Measurements from ENCODE around the gene FAM81A. TPM values are rescaled to one million over a fixed set of nuclear protein-coding genes. Genes with fewer than 3 reads are reported as not detected.
"Not testable (repeated sequence)": the region's sequence is repeated elsewhere in the genome, so short reads cannot be mapped to it uniquely, and the experiment has no call there.

The FAM81A gene
- total RNA-seq, 1 experiment from 2014 or later, result 32.2 TPM

DNA sequence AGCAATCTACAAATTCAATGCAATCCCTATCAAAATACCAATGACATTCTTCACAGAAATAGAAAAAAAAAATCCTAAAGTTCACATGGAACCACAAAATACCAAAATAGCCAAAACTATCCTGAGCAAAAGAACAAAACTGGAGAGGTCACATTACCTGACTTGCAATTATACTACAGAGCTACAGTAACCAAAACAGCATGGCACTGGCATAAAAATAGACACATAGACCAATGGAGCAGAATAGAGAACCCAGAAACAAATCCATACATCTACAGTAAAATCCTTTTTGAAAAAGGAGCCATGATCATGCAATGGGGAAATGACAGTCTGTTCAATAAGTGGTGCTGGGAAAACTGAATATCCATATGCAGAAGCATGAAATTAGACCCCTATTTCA, 51.5 kb downstream of the FAM81A start:
- not testable (repeated sequence) for H3K4me3 ChIP-seq; H3K27me3 ChIP-seq; H3K27ac ChIP-seq; DNase-seq; H3K4me1 ChIP-seq; H3K36me3 ChIP-seq; H3K9me3 ChIP-seq (replicated peaks)

DNA sequence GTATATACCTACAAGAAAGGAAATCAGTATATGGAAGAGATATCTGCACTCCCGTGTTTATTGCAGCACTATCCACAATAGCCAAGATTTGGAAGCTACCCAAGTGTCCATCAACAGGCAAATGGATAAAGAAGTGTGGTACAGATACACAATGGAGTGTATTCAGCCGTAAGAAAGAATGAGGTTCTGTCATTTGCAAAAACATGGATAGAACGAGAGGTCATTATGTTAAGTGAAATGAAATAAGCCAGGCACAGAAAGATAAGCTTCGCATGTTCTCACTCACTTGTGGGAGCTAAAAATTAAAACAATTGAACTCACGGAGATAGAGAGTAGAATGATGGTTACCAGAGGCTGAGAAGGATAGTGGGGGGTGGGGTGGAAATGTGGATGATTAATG, 53.1 kb downstream of the FAM81A start:
- no peak for DNase-seq
- Histone ChIP-seq H3K4me3 (no peak overlapping the region), H3K36me3 (no peaks in the 10 kb centered on the region), H3K27ac (no peak overlapping the region), H3K9me3 (replicated peaks) (no peaks in the 10 kb centered on the region; the same call in 1 of the 2 replicates), H3K4me1 (peaks cover 8% of the 10 kb centered on the region), H3K27me3 (no peaks in the 10 kb centered on the region)

DNA sequence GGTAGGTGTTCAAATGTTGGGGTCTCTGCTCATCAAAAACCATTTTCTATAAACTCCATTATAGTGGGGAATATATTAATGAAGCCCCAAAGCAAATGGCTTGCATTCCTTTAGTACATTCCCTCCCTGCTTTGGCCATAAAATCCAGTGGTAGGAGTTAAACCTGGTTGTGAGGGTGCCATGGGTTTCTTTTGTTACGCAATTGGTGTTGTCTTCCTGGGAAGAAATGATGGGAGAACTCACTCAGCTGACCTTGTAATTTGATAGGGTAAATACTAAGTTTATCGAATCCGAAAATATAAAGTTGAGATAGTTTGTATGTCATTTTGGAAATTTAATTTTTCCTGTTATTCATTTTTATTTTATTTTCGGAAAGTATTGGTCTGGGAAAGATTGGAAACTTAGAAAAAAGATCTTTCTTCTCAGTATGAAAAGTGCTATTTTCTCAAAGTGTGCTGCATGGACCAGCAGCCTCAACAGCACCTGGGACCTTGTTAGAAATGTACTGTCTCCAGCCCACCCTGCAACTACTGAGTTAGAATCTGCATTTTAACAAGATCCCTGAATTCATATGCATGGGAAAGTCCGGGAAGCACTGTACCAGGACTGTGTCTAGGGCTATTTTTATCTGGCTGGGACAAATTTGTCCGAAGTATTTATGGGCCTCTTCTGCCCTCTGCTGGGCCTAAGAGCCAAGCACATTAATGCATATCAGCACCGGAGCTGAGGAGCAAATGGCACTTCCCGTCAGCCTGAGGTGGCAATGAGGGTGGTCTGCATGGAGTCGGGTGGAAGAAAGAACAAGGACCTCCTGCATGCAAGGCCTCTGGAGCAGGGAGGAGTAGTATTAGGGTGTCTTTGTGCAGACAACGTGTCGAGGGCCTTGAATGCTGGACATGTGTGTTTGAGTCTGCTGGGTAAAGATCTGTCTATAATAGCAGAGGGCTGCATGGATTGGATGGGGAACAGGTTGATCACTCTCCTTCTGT, 54.7 kb downstream of the FAM81A start:
- peak; percentile 70 to 93 for DNase-seq
- peak overlapping the region; percentile 8; the same call in 1 of the 2 replicates for H3K27ac ChIP-seq
- no peaks in the 10 kb centered on the region; the same call in 1 of the 2 replicates for H3K9me3 ChIP-seq (replicated peaks)
- no peak overlapping the region for H3K4me3 ChIP-seq
- H3K27me3 ChIP-seq, result no peaks in the 10 kb centered on the region
- no peaks in the 10 kb centered on the region for H3K36me3 ChIP-seq
- peaks cover 8% of the 10 kb centered on the region for H3K4me1 ChIP-seq

DNA sequence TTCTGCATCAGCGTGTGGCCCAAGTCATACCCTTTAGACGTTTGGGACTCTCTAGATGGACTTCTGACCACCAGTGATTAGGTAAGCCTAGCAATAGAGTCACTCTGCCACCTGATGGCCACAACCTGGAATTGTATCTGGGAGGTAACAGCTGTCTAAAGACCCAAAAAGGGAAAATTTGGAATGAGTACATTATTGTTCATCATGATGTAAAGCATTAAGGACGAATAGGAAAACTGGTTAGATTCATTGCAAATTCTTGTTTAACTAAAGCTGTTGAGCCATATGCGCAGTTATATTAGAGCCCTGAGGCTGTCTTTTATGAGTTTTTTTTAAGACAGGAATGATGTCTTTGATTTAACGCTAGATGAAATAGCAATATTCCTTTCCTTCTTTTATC, 63.6 kb downstream of the FAM81A start:
- Histone ChIP-seq H3K9me3 (replicated peaks) (no peaks in the 10 kb centered on the region), H3K36me3 (no peaks in the 10 kb centered on the region), H3K4me3 (no peak overlapping the region), H3K4me1 (no peaks in the 10 kb centered on the region), H3K27ac (no peak overlapping the region), H3K27me3 (no peaks in the 10 kb centered on the region)
- peak; percentile 62 to 86 for DNase-seq

DNA sequence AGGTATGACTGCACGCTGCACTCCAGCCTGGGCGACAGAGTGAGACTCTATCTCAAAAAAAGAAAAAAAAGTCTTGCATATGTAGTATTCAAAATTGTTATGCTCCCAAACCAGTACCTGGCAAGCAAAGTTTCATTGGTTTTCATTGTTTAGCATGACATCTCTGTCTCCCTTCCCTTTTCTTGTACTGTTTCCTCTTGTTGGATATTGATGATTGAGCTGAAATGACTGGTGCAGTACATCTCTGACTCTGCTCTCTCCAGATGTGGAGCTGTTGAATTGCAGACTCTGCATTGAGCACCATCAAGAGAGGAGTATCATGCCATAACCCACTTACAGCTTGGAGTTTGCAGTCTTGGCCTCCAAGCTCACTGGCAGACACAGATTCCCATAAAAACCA, 77.2 kb downstream of the FAM81A start:
- DNase-seq, result no peak
- no peak overlapping the region for H3K4me3 ChIP-seq
- H3K9me3 ChIP-seq (replicated peaks), result no peaks in the 10 kb centered on the region
- no peaks in the 10 kb centered on the region for H3K4me1 ChIP-seq
- H3K27me3 ChIP-seq, result no peaks in the 10 kb centered on the region
- H3K27ac ChIP-seq, result no peak overlapping the region
- no peaks in the 10 kb centered on the region for H3K36me3 ChIP-seq

DNA sequence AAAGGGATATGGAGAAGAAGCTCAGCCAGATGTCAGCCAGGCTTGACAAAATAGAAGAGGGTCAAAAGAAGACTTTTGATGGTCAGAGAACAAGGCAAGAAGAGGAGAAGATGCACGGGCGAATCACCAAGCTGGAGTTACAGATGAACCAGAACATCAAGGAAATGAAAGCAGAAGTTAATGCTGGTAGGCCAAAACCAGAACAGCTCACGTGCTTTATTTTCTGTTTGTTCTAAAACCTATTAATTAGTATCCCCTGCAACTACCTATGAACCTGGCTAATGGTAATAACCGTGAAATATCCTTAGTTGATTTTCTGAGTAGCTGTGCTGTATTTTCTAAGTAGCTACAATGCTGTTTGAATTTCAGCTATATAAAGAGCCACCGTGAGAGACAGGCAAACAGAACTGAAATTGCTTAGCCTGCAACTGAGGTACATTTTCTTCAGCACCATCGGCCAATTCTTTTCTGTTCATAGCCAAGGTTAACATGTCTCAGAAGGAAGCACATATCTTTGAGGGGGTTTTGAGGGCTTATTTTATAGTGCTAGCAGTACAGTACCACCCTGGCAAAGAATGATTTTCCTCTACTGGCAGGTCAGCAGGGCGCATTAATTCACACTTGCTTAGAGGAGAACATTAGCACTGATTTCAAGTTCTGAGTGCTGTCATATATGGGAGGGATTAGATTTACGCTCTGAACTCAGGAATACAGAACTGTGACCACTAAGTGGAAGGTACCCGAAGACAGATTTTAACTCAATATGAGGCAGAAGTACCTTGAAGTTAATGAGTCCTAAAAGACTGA, 78.9 kb downstream of the FAM81A start:
- H3K27me3 ChIP-seq, result no peaks in the 10 kb centered on the region
- no peaks in the 10 kb centered on the region for H3K36me3 ChIP-seq
- no peak for DNase-seq
- no peak overlapping the region for H3K4me3 ChIP-seq
- no peaks in the 10 kb centered on the region for H3K4me1 ChIP-seq
- H3K9me3 ChIP-seq (replicated peaks), result no peaks in the 10 kb centered on the region
- H3K27ac ChIP-seq, result no peak overlapping the region

DNA sequence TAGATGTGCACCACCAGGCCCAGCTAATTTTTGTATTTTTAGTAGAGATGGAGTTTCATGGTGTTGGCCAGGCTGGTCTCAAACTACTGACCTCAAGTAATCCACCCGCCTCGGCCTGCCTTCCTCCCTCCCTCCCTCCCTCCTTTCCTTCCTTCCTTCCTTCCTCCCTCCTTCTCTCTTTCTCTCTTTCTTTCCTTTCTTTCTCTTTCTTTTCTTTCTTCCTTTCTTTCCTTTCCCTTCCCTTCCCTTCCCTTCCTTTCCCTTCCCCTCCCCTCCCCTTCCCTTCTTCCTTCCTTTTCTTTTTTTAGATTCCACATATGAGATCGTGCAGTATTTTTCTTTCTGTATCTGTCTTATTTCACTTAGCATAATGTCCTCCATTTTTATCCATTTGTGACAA, 81.3 kb downstream of the FAM81A start:
- Histone ChIP-seq H3K4me1 (no peaks in the 10 kb centered on the region), H3K4me3 (no peak overlapping the region), H3K27me3 (no peaks in the 10 kb centered on the region), H3K9me3 (replicated peaks) (no peaks in the 10 kb centered on the region), H3K27ac (no peak overlapping the region), H3K36me3 (no peaks in the 10 kb centered on the region)
- DNase-seq, result no peak

DNA sequence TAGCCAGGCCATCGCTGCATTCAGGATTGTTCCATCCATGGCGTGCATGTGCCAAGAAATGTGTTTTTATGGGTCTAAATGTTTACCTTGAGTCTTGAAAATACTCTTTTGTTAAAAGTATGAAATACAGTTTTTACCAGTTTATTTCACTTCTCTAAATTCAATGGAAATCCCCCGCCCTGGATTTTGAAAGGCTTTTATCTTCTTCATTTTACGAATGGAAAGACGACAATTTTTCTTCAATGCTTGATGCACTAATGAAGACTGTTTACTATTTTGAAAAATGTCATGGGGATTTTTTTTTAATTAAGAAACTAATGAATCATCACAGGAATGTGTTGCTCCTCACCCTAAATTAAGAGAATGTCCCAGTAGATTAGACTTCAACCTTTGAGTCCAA, 83.5 kb downstream of the FAM81A start:
- Histone ChIP-seq H3K4me1 (no peaks in the 10 kb centered on the region), H3K36me3 (no peaks in the 10 kb centered on the region), H3K4me3 (no peak overlapping the region), H3K9me3 (replicated peaks) (no peaks in the 10 kb centered on the region), H3K27ac (no peak overlapping the region), H3K27me3 (no peaks in the 10 kb centered on the region)
- DNase-seq, result no peak

DNA sequence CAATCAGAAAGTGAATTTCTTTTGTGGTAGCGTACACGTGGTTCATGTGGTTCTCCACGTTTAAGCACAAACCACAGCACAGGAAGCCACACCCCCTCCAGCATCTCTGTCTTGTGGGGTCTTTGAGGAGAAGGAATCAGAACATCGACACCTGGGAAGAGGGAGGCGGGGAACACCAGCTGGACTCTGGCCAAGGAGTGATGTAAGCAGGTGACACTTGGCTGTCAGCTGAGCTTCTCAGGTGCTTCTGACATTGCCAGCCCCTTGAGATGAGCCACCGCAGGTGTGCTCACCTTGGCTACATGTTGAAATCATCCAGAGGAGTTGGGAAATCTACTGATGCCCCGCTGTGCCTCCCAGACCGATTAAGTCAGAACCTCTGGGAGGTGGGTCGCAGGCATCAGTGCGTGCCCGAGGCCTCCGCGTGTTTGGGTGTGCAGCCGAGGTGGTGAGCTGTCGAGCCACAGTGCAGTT, 85.0 kb downstream of the FAM81A start:
- Histone ChIP-seq H3K4me1 (no peaks in the 10 kb centered on the region), H3K4me3 (no peak overlapping the region), H3K9me3 (replicated peaks) (no peaks in the 10 kb centered on the region), H3K27me3 (no peaks in the 10 kb centered on the region), H3K27ac (no peak overlapping the region), H3K36me3 (no peaks in the 10 kb centered on the region)
- DNase-seq, result no peak

DNA sequence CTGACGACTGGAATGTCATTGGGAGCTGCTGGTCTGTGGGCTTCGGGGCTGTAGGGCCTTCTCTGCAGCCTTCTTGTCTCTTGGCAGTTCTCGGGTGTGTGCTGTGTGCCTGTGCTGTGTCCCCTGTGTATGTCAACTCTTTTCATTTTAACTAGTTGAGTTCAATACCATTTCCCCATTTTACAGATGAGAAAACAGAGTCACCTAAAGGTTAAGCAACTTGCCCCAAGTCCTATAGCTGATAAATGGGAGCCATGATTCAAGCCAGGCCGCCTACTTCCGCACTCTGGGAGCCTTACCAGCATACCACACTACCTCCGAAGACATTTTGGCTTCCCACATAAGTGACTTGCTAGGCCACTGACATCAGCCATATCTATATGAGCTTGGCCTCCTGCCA, 85.7 kb downstream of the FAM81A start:
- Histone ChIP-seq H3K27ac (no peak overlapping the region), H3K4me3 (no peak overlapping the region)

DNA sequence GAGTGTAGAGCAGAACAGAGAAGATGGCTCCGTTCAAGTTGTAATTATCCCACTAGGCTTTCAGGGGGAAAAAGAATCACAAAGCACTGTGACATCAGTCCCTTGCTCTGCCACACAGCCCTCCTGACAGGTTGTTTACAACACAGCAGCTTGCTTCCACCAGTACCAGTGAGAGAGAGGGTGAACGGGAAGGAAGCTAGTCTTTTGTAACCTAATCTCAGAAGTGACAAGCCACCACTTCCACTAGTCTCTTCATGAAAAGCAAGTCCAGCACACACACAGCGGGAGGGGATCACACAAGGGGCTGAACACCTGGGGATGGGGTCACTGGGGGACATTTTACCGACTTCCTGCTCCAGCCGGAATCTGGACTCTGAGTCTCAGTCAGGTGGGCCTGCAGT, 86.3 kb downstream of the FAM81A start:
- Histone ChIP-seq H3K27me3 (no peaks in the 10 kb centered on the region), H3K4me1 (no peaks in the 10 kb centered on the region), H3K27ac (no peak overlapping the region), H3K9me3 (replicated peaks) (no peaks in the 10 kb centered on the region), H3K4me3 (no peak overlapping the region), H3K36me3 (no peaks in the 10 kb centered on the region)
- DNase-seq, result no peak

More for the DNA sequence above, 85.7 kb downstream of the FAM81A start:
- Histone ChIP-seq H3K36me3 (no peaks in the 10 kb centered on the region), H3K27me3 (no peaks in the 10 kb centered on the region), H3K9me3 (replicated peaks) (no peaks in the 10 kb centered on the region), H3K4me1 (no peaks in the 10 kb centered on the region)
- DNase-seq, result no peak

DNA sequence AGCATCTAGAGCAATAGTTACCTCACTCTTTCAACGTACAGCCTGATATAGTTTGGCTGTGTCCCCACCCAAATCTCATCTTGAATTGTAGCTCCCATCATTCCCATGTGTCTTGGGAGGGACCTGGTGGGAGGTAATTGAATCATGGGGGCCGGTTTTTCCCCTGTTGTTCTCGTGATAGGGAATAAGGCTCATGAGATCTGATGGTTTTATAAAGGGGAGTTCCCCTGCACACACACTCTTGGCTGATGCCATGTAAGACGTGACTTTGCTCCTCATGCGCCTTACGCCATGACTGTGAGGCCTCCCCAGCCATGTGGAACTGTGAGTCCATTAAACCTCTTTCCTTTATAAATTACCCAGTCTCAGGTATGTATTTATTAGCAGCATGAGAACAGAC, 88.5 kb downstream of the FAM81A start:
- not testable (repeated sequence) for H3K27me3 ChIP-seq; H3K27ac ChIP-seq; H3K4me1 ChIP-seq; H3K9me3 ChIP-seq (replicated peaks); H3K36me3 ChIP-seq; H3K4me3 ChIP-seq; DNase-seq

DNA sequence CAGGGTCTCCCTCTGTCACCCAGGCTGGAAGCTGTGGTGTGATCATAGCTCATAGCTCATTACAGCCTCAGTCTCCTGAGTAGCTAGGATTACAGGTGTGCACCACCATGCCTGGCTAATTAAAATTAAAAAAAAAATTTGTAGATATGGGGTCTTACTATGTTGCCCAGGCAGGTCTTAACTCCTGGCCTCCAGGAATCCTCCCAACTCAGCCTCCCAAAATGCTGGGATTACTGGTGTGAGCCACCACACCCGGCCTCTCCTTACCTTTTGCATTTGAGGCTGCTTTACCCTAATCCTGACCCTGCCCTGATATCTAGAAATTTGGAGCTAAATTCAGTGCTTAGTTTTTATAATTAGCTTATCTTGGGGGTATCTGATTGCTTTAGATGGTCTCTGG, 90.4 kb downstream of the FAM81A start:
- Histone ChIP-seq H3K27ac (no peak overlapping the region), H3K4me3 (no peak overlapping the region), H3K36me3 (no peaks in the 10 kb centered on the region), H3K4me1 (no peaks in the 10 kb centered on the region), H3K27me3 (no peaks in the 10 kb centered on the region), H3K9me3 (replicated peaks) (no peaks in the 10 kb centered on the region)
- DNase-seq, result no peak

DNA sequence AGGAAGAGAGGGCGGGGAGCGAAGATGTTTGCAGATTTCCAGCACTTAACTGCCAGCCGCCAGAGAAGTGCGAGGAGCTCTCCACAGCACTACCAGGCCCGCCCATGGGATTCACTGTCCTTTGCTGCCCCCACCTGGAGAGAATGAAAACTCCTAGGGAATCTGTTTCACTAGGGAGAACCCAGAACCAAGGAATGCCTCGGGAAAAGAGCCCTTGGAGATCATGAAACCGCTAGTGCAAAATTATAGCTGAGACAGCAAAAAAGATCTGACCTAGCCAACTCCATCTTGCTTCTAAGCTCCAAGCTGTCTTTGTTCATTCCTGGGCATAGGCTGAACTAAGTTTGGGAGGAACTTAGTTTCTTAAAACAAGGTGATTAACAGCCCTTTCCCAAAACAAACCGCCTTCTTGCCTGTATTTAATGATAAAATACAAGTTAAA, 91.0 kb downstream of the FAM81A start:
- no peaks in the 10 kb centered on the region for H3K27me3 ChIP-seq
- H3K27ac ChIP-seq, result no peak overlapping the region
- no peaks in the 10 kb centered on the region for H3K9me3 ChIP-seq (replicated peaks)
- no peaks in the 10 kb centered on the region for H3K36me3 ChIP-seq
- H3K4me1 ChIP-seq, result no peaks in the 10 kb centered on the region
- H3K4me3 ChIP-seq, result no peak overlapping the region
- peak; percentile 85 to 96 for DNase-seq

DNA sequence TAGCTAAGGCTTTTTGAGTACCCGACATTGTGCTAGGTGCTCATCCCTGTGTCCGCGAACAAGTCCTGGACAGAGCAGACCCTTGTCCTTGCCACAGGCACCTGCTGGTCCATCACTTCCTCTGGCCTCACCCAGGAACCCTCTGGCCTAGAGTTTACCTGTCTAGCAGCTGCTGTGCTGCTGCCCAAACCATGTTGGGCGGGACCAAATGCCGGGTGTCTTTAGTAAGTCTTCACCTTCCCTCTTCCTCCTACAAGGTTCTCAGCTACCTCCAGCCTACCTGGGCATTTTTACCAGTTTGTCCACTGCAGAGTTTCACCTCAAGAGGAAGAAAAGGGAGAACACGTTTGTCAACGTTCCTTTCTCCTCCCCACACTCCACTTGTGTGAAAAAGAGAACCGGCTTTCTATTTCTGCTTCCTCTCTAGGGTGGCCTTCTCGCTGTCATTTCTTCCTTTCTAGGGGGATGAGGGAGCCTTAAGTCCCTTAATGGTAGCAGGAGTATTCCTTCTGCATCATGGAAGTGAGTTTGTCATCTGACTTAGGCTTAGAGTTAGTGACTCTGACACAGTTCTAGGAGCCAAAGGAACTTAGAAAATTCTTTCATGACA, 93.2 kb downstream of the FAM81A start:
- H3K4me3 ChIP-seq, result no peak overlapping the region
- no peak for DNase-seq
- peaks cover 9% of the 10 kb centered on the region for H3K4me1 ChIP-seq
- H3K36me3 ChIP-seq, result no peaks in the 10 kb centered on the region
- H3K9me3 ChIP-seq (replicated peaks), result no peaks in the 10 kb centered on the region
- H3K27ac ChIP-seq, result no peak overlapping the region
- no peaks in the 10 kb centered on the region for H3K27me3 ChIP-seq

Measured in SJCRH30 (cell line).